Endothelial cell of umbilical vein (primary cell): ENCODE measurements around the gene NHS. TPM values are rescaled to one million over a fixed set of nuclear protein-coding genes. Genes with fewer than 3 reads are reported as not detected.

Source experiments
- BruUV-seq: library from RNA; stranded (reverse); fragments of 400-500 nt; replicated peaks from 2 replicates; lab custom pipeline; 2021; lab: Mats Ljungman, UMichigan
- CTCF ChIA-PET: fragments of 300-600, 350-600 bp; sonication (Branson Sonifier 250); formaldehyde crosslinking; loops from one replicate; lab custom pipeline; 2021; ENCODE audit warnings: antibody characterized with exemption, inconsistent platforms; lab: Charles Lee
- POLR2A ChIA-PET: fragments of 300-600, 350-600 bp; sonication (Branson Sonifier 250); formaldehyde crosslinking; loops from one replicate; lab custom pipeline; 2021; ENCODE audit warnings: antibody characterized with exemption, inconsistent platforms; lab: Charles Lee
- DNase-seq: peaks from one replicate; pipeline ENCODE4 v3.0.0-alpha.2; 2011; ENCODE audit warnings: low read depth, low spot score
- FAIRE-seq: peaks from 2 replicates; lab custom pipeline; 2011; peaks lifted over from hg19 to GRCh38; lab: Jason Lieb, UNC
- H2AFZ ChIP-seq: 2 replicates; pipeline ENCODE4 v1.6.0; 2012; ENCODE audit warnings: low read depth, low read length, control low read depth, inconsistent platforms
- H3K27ac ChIP-seq: 2 replicates; pipeline ENCODE4 v1.5.1; 2011; ENCODE audit warnings: low read depth, mild to moderate bottlenecking, control low read depth, low read length, moderate library complexity; ENCODE audit not compliant: insufficient read depth
- H3K27me3 ChIP-seq, 2 experiments: 2 replicates each; pipeline versions ENCODE4 v1.6.0 to v1.6.1; 2011; ENCODE audit warnings: low read length in 2 of 2, mixed read lengths in 1 of 2; ENCODE audit not compliant: control insufficient read depth in 2 of 2, insufficient read depth in 2 of 2
- H3K36me3 ChIP-seq, 2 experiments: 2 replicates in 1 of 2; 3 replicates in 1 of 2; pipeline ENCODE4 v1.5.1; 2011; ENCODE audit warnings: low read length in 2 of 2, mild to moderate bottlenecking in 1 of 2, moderate library complexity in 1 of 2; ENCODE audit not compliant: control insufficient read depth in 2 of 2, insufficient read depth in 2 of 2; ENCODE audit errors: extremely low read depth in 1 of 2
- H3K4me1 ChIP-seq: 3 replicates; pipeline ENCODE4 v1.5.1; 2011; ENCODE audit warnings: mild to moderate bottlenecking, low read length; ENCODE audit not compliant: control insufficient read depth, insufficient read depth; ENCODE audit errors: extremely low read depth
- H3K4me2 ChIP-seq: 2 replicates; pipeline ENCODE4 v1.6.1; 2011; ENCODE audit warnings: low read length, control low read depth, mixed read lengths; ENCODE audit not compliant: insufficient read depth
- H3K4me3 ChIP-seq, 3 experiments: fragments of 200-600 bp in 1 of 3; sonication (generic), shearing (Covaris generic) in 1 of 3; replicated peaks in 1 of 3; 2 replicates each; pipeline ENCODE4 v1.5.1; 2011 to 2016; ENCODE audit warnings: control low read depth in 3 of 3, low read length in 3 of 3, mild to moderate bottlenecking in 2 of 3, inconsistent platforms in 1 of 3, low read depth in 1 of 3, moderate library complexity in 1 of 3; ENCODE audit not compliant: insufficient read depth in 1 of 3
- H3K79me2 ChIP-seq: 2 replicates; pipeline ENCODE4 v1.6.0; 2012; ENCODE audit warnings: low read length, inconsistent platforms; ENCODE audit not compliant: control insufficient read depth, insufficient read depth
- H3K9ac ChIP-seq: replicated peaks from 2 replicates; pipeline ENCODE3; 2011; ENCODE audit warnings: low read length, control low read depth; ENCODE audit not compliant: insufficient read depth; ENCODE audit errors: extremely low read depth
- H3K9me1 ChIP-seq: replicated peaks from 3 replicates; pipeline ENCODE4 v1.6.0; 2011; ENCODE audit warnings: mild to moderate bottlenecking, low read length; ENCODE audit not compliant: control insufficient read depth, insufficient read depth; ENCODE audit errors: extremely low read depth
- H3K9me3 ChIP-seq: replicated peaks from 2 replicates; pipeline ENCODE4 v1.5.1; 2012; ENCODE audit warnings: low read length, inconsistent platforms; ENCODE audit not compliant: control insufficient read depth, insufficient read depth
- H4K20me1 ChIP-seq: replicated peaks from 2 replicates; pipeline ENCODE3; 2011; ENCODE audit warnings: mild to moderate bottlenecking, low read length; ENCODE audit not compliant: control insufficient read depth, insufficient read depth; ENCODE audit errors: extremely low read depth
- EZH2 ChIP-seq: IDR thresholded peaks from 2 replicates; pipeline ENCODE4 v1.6.1; 2012; ENCODE audit warnings: borderline replicate concordance, low read depth, mild to moderate bottlenecking, moderate library complexity, low read length, inconsistent platforms; ENCODE audit not compliant: severe bottlenecking
- FOS ChIP-seq: IDR thresholded peaks from 2 replicates; pipeline ENCODE4 v1.6.1; 2011; ENCODE audit warnings: mild to moderate bottlenecking, low read length, moderate library complexity, borderline replicate concordance; ENCODE audit not compliant: insufficient read depth
- GATA2 ChIP-seq: IDR thresholded peaks from 2 replicates; pipeline ENCODE4 v1.7.0; 2011; ENCODE audit warnings: low read depth, mild to moderate bottlenecking, moderate library complexity, mixed read lengths, low read length; ENCODE audit not compliant: insufficient read length, insufficient read depth
- JUN ChIP-seq: IDR thresholded peaks from 2 replicates; pipeline ENCODE4 v1.6.1; 2011; ENCODE audit warnings: borderline replicate concordance, low read depth; ENCODE audit not compliant: insufficient read length, insufficient read depth
- MYC ChIP-seq: IDR thresholded peaks from one replicate; pipeline ENCODE4 v1.6.1; 2011; ENCODE audit warnings: mild to moderate bottlenecking, low read depth, low read length
- POLR2A ChIP-seq: IDR thresholded peaks from 2 replicates; pipeline ENCODE4 v1.6.1; 2012; ENCODE audit warnings: low read depth, mild to moderate bottlenecking, control low read depth, low read length
- POLR2AphosphoS5 ChIP-seq: IDR thresholded peaks from 2 replicates; pipeline ENCODE4 v1.6.1; 2012; ENCODE audit warnings: low read depth, mild to moderate bottlenecking, control low read depth, low read length, moderate library complexity; ENCODE audit not compliant: insufficient read depth
- dilution Hi-C: fragments of 300-500 bp; cut with MboI; formaldehyde crosslinking; loops from one replicate; pipeline ENCODE4 v1.15.0; 2019; ENCODE audit warnings: low sequenced_read_pairs; ENCODE audit not compliant: extremely low pct_ligation_motif_present
- intact Hi-C: fragments of 100-400 bp; cut with micrococcal nuclease; formaldehyde crosslinking; loops from one replicate; pipeline ENCODE4 v1.10.0; 2022
- polyA plus RNA-seq, 4 experiments: library from polyadenylated mRNA; depleted of rRNA in 3 of 4; stranded (reverse) in 3 of 4; unstranded in 1 of 4; fragments of >200 nt; gene quantifications; 2 replicates each; pipeline versions ENCODE4 v1.2.1 to v1.2.3, GENCODE V29; 2011 to 2012; ENCODE audit warnings: missing spikeins in 1 of 4
- total RNA-seq: library from RNA; stranded (reverse); gene quantifications from 2 replicates; pipeline ENCODE4 v1.2.3, GENCODE V29; 2021
- TF ChIP-seq, protein P1 (sequence below), 2 donors: IDR thresholded peaks; 1 replicate in 1 of 2; 2 replicates in 1 of 2; pipeline ENCODE4 v1.5.1; 2011; ENCODE audit warnings: low read length in 2 of 2, mild to moderate bottlenecking in 2 of 2, moderate library complexity in 2 of 2, control low read depth in 1 of 2, inconsistent platforms in 1 of 2, low read depth in 1 of 2; ENCODE audit not compliant: insufficient read depth in 1 of 2; ENCODE audit errors: extremely low read depth in 1 of 2
- TF ChIP-seq, protein P2 (sequence below): IDR thresholded peaks from 2 replicates; pipeline ENCODE4 v1.6.1; 2011; ENCODE audit not compliant: insufficient read depth, insufficient read length

NHS gene
- total and polyA plus RNA-seq, 2 donors (not counting 3 experiments of a cell fraction or from before 2014, with no cell fraction given) = 0.07 to 0.46 TPM

DNA sequence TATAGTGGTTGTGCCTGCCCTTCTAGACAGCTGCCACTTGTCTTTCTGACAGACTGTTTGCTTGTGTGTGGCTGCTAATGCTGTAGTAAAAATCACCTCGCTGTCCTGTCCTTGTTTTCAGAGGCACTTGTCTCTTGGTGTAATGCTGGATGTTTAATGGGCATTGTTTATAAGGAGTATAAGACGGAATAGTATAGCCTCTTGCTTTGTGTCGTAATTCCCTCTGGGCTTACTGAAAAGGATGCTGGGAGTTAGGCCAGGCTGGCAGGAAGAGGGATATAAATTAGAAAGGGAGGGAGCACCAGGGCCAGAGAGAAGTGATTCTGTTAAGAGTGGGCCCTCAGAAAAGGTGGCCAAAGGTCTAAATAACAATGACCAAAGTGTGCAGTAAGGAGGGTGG, 29.0 kb downstream of the NHS start:
- CTCF ChIA-PET = no interaction called here
- Histone ChIP-seq H2AFZ (no peak overlapping the region), H3K4me2 (no peak overlapping the region), H3K4me3 (no peak overlapping the region), H3K9me1 (no peaks in the 10 kb centered on the region), H3K36me3 (no peaks in the 10 kb centered on the region), H3K9ac (no peak overlapping the region), H3K4me1 (no peaks in the 10 kb centered on the region), H3K79me2 (no peaks in the 10 kb centered on the region), H4K20me1 (no peaks in the 10 kb centered on the region), H3K27ac (no peak overlapping the region), H3K27me3 (no peaks in the 10 kb centered on the region), H3K9me3 (no peaks in the 10 kb centered on the region)
- FAIRE-seq (no peak), DNase-seq (no peak)
- dilution Hi-C loops (no loop called here), intact Hi-C loops (no loop called here)
- BruUV-seq = no TSS peak
- no peak for TF ChIP-seq FOS
- no peak for TF ChIP-seq EZH2
- no peak for TF ChIP-seq MYC
- TF ChIP-seq, protein P1, sequence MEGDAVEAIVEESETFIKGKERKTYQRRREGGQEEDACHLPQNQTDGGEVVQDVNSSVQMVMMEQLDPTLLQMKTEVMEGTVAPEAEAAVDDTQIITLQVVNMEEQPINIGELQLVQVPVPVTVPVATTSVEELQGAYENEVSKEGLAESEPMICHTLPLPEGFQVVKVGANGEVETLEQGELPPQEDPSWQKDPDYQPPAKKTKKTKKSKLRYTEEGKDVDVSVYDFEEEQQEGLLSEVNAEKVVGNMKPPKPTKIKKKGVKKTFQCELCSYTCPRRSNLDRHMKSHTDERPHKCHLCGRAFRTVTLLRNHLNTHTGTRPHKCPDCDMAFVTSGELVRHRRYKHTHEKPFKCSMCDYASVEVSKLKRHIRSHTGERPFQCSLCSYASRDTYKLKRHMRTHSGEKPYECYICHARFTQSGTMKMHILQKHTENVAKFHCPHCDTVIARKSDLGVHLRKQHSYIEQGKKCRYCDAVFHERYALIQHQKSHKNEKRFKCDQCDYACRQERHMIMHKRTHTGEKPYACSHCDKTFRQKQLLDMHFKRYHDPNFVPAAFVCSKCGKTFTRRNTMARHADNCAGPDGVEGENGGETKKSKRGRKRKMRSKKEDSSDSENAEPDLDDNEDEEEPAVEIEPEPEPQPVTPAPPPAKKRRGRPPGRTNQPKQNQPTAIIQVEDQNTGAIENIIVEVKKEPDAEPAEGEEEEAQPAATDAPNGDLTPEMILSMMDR (IDR thresholded peaks at IDR 0.05; ENCODE audit: extremely low read depth in 1 of 2, insufficient read depth in 1 of 2, low read depth in 1 of 2, low read length in 2 of 2) = no peak
- TF ChIP-seq POLR2AphosphoS5 = no peak
- no peak for TF ChIP-seq GATA2
- TF ChIP-seq POLR2A = no peak
- TF ChIP-seq, protein P2, sequence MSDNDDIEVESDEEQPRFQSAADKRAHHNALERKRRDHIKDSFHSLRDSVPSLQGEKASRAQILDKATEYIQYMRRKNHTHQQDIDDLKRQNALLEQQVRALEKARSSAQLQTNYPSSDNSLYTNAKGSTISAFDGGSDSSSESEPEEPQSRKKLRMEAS = no peak
- no peak for TF ChIP-seq JUN
- POLR2A ChIA-PET = no interaction called here
